Tibial artery (tissue), 4 donors: ENCODE results near the gene RFK.

Experiments
- DNase-seq, 2 donors: peaks; one replicate each; pipeline ENCODE4 v3.0.0-alpha.2; 2019
- H3K27ac ChIP-seq, 2 donors: fragments of 200-600 bp; sonication (generic) in 1 of 2; 1 replicate in 1 of 2; 2 replicates in 1 of 2; pipeline ENCODE4 v1.5.1; 2018 to 2019; ENCODE audit warnings: mild to moderate bottlenecking in 1 of 2
- H3K27me3 ChIP-seq, 2 donors: fragments of 200-600 bp; sonication (generic) in 1 of 2; one replicate each; pipeline versions ENCODE4 v1.5.1 to v1.6.0; 2016 to 2019
- H3K36me3 ChIP-seq, 3 donors: fragments of 200-600 bp; sonication (generic) in 2 of 3; one replicate each; pipeline ENCODE4 v1.5.1; 2016 to 2019; ENCODE audit warnings: mild to moderate bottlenecking in 2 of 3
- H3K4me1 ChIP-seq, 4 donors: fragments of 200-600 bp; sonication (generic) in 2 of 4; 1 replicate in 3 of 4; 2 replicates in 1 of 4; pipeline ENCODE4 v1.5.1; 2016 to 2019
- H3K4me3 ChIP-seq, 2 donors: fragments of 200-600 bp; sonication (generic) in 1 of 2; 1 replicate in 1 of 2; 2 replicates in 1 of 2; pipeline ENCODE4 v1.5.1; 2018 to 2019; ENCODE audit warnings: mild to moderate bottlenecking in 2 of 2
- H3K9me3 ChIP-seq, 3 donors: fragments of 200-600 bp; sonication (generic) in 1 of 3; one replicate each; pipeline ENCODE4 v1.5.1; 2016 to 2019
- intact Hi-C: fragments of 100-400 bp; cut with DNase I; formaldehyde crosslinking; loops from one replicate; pipeline ENCODE4 v1.15.0; 2023; ENCODE audit warnings: low total_unique reads
- TF ChIP-seq, protein P1 (sequence below), 2 experiments: fragments of 200-600 bp in 1 of 2; fragments of 450-650 bp in 1 of 2; IDR thresholded peaks; one replicate each; pipeline ENCODE4 v1.5.1; 2017 to 2019; ENCODE audit warnings: antibody characterized with exemption in 2 of 2, mild to moderate bottlenecking in 1 of 2, moderate library complexity in 1 of 2

The RFK gene

DNA sequence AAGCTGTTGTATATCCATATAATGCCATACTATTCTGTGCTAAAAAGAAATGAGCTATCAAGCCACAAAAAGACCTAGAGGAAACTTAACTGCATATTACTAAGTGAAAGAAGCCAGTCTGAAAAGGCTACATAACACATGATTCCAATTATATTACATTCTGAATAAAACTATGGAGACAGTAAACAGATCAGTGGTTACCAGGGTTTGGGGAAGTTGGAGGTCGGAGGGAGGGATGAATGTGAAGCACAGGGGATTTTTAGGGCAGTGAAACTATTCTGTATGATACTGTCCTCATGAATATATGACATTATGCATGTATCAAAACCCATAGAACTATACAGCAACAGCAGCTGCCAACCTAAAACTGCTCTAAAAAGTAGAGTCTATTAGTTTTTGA is 5.6 kb upstream of the RFK start:
- Histone ChIP-seq H3K27ac (no peak overlapping the region), H3K27me3 (no peaks in the 10 kb centered on the region), H3K36me3 (no peaks in the 10 kb centered on the region), H3K9me3 (no peaks in the 10 kb centered on the region), H3K4me3 (no peak overlapping the region), H3K4me1 (peaks cover 0 to 16% (median 2%) of the 10 kb centered on the region in 4 donors)
- intact Hi-C loops, result loop anchor here (5.0 kb wide), 1 partner anchor 777 kb away; the partner anchor contains the start of gene VPS13A
- TF ChIP-seq, protein P1, sequence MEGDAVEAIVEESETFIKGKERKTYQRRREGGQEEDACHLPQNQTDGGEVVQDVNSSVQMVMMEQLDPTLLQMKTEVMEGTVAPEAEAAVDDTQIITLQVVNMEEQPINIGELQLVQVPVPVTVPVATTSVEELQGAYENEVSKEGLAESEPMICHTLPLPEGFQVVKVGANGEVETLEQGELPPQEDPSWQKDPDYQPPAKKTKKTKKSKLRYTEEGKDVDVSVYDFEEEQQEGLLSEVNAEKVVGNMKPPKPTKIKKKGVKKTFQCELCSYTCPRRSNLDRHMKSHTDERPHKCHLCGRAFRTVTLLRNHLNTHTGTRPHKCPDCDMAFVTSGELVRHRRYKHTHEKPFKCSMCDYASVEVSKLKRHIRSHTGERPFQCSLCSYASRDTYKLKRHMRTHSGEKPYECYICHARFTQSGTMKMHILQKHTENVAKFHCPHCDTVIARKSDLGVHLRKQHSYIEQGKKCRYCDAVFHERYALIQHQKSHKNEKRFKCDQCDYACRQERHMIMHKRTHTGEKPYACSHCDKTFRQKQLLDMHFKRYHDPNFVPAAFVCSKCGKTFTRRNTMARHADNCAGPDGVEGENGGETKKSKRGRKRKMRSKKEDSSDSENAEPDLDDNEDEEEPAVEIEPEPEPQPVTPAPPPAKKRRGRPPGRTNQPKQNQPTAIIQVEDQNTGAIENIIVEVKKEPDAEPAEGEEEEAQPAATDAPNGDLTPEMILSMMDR (IDR thresholded peaks at IDR 0.05), result no peak
- no peak for DNase-seq

DNA sequence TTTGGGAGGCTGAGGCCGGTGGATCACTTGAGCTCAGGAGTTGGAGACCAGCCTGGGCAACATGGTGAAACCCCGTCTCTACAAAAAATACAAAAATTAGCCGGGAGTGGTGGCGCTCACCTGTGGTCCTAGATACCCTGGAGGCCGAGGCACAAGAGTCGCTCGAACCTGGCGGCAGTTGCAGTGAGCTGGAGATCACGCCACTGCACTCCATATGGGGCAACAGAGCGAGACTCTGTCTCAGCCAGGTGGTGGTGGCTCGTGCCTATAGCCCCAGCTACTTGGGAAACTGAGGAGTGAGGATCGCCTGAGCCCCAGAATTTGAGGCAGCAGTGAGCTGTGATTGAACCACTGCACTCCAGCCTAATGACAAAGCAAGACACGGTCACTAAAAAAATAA is 2.4 kb upstream of the RFK start:
- H3K4me1 ChIP-seq, result peaks cover 0 to 17% (median 3%) of the 10 kb centered on the region in 4 donors
- H3K9me3 ChIP-seq, result no peaks in the 10 kb centered on the region
- no peak overlapping the region for H3K27ac ChIP-seq
- no peaks in the 10 kb centered on the region for H3K27me3 ChIP-seq
- TF ChIP-seq, protein P1 (IDR thresholded peaks at IDR 0.05), result no peak
- H3K36me3 ChIP-seq, result no peaks in the 10 kb centered on the region
- DNase-seq, result no peak
- no peak overlapping the region for H3K4me3 ChIP-seq
- intact Hi-C loops, result loop anchor here (5.0 kb wide), 1 partner anchor 781 kb away; the partner anchor contains the start of gene VPS13A

DNA sequence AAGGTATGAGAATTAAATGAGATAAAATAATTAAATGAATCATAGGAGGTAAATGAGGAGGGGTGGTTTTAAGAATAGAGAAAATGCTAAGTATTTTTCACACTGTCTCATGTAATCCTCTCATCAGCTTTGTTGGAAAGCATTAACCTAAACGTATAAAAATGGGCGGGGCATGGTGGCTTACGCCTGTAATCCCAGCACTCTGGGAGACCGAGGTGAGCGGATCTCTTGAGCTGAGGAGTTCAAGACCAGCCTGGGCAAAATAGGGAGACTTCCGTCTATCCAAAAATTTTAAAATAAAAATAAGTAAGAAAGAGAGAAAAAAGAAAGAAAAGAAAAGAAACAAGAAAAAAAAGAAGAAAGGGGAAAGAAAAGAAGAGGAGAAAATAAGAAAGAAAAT is 1.9 kb upstream of the RFK start:
- H3K27me3 ChIP-seq, result no peaks in the 10 kb centered on the region
- H3K4me1 ChIP-seq, result peaks cover 0 to 17% (median 3%) of the 10 kb centered on the region in 4 donors
- DNase-seq, result no peak
- intact Hi-C loops, result loop anchor here (5.0 kb wide), 1 partner anchor 781 kb away; the partner anchor contains the start of gene VPS13A
- no peak overlapping the region for H3K27ac ChIP-seq
- H3K36me3 ChIP-seq, result no peaks in the 10 kb centered on the region
- H3K9me3 ChIP-seq, result no peaks in the 10 kb centered on the region
- TF ChIP-seq, protein P1 (IDR thresholded peaks at IDR 0.05), result no peak
- no peak overlapping the region for H3K4me3 ChIP-seq

DNA sequence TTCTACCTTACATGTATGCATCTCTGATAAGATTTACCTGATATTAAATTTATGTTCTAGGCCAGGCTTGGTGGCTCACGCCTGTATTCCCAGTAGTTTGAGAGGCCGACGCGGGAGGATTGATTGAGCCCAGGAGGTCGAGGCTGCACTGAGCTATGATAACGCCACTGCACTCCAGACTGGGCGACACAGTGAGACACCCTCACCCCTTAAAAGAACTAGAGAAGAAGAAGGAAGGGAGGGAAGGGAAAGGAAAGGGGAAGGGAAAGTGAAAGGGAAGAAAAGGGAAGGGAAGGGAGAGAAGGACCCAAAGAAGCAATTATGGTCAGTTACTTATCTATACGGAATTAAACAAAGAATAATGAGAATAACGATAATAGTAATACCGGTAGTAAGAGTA is 1.2 kb upstream of the RFK start:
- Histone ChIP-seq H3K4me3 (peak overlapping the region; percentile 77 to 80), H3K36me3 (no peaks in the 10 kb centered on the region), H3K27ac (peak overlapping the region; percentile 80 to 93), H3K27me3 (no peaks in the 10 kb centered on the region), H3K4me1 (peaks cover 0 to 17% (median 3%) of the 10 kb centered on the region in 4 donors), H3K9me3 (no peaks in the 10 kb centered on the region)
- TF ChIP-seq, protein P1 (IDR thresholded peaks at IDR 0.05), result no peak
- intact Hi-C loops, result loop anchor here (5.0 kb wide), 1 partner anchor 782 kb away; the partner anchor contains the start of gene VPS13A
- no peak for DNase-seq

DNA sequence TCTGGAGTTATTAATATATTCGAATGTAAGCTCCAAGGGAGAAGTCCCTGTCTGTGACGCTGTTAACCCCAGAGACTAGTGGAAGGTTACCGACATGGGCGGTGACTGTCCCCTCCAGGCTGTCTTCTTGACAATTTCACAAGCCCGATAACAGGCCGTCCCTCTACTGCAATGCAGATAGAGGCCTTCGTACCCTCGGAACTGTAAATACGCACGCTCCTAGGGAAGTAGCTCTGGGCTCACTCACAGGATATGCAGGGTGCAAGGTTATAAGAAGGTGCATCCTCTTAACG is 680 bp upstream of the RFK start:
- Histone ChIP-seq H3K4me1 (peaks cover 0 to 17% (median 3%) of the 10 kb centered on the region in 4 donors), H3K36me3 (no peaks in the 10 kb centered on the region), H3K9me3 (no peaks in the 10 kb centered on the region), H3K27me3 (no peaks in the 10 kb centered on the region), H3K27ac (peak overlapping the region; percentile 80 to 93), H3K4me3 (peak overlapping the region; percentile 77 to 80)
- TF ChIP-seq, protein P1 (IDR thresholded peaks at IDR 0.05), result no peak
- DNase-seq, result peak in 1 of 2 donors; percentile 58
- intact Hi-C loops, result loop anchor here (5.0 kb wide), 1 partner anchor 782 kb away; the partner anchor contains the start of gene VPS13A

DNA sequence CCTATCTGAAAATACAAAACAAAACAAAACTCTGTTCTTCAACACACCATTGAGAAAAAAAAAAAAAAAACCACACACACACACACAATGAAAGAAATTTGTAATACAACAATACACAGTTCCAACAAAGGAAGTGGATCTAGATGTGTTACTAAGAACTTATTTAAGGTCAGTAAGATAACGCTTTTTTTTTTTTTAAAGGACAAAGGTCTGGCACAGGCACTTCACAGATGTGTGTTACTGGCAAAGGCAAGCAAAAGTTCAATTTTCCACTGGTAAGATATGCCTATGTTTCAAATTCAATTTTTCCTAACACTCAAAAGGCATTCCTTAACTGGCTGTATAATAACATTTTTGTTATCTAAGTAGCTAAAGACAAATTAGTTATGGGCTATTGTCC is 3.6 kb downstream of the RFK start:
- Histone ChIP-seq H3K27ac (no peak overlapping the region), H3K4me1 (peaks cover 0 to 16% (median 3%) of the 10 kb centered on the region in 4 donors), H3K27me3 (no peaks in the 10 kb centered on the region), H3K36me3 (peaks cover 10 to 28% (median 17%) of the 10 kb centered on the region in 3 donors), H3K9me3 (no peaks in the 10 kb centered on the region), H3K4me3 (no peak overlapping the region)
- DNase-seq, result no peak
- intact Hi-C loops, result no loop called here
- TF ChIP-seq, protein P1 (IDR thresholded peaks at IDR 0.05), result no peak
